ENCODE measurements around the gene PEDS1.
A peak's percentile ranks its signal among the peaks of the same experiment; 100 is the strongest.
"Not testable (repeated sequence)": the region's sequence is repeated elsewhere in the genome, so short reads cannot be mapped to it uniquely, and the experiment has no call there.

Gene PEDS1

GRCh38 chr20:50161494-50161893 is 8.0 kb upstream of the PEDS1 start:
- DNase-seq, result not testable (repeated sequence)

- DNase-seq, result no peak
Measured at GRCh38 chr20:50153153-50153499, 397 bp downstream of the PEDS1 start.

DNA sequence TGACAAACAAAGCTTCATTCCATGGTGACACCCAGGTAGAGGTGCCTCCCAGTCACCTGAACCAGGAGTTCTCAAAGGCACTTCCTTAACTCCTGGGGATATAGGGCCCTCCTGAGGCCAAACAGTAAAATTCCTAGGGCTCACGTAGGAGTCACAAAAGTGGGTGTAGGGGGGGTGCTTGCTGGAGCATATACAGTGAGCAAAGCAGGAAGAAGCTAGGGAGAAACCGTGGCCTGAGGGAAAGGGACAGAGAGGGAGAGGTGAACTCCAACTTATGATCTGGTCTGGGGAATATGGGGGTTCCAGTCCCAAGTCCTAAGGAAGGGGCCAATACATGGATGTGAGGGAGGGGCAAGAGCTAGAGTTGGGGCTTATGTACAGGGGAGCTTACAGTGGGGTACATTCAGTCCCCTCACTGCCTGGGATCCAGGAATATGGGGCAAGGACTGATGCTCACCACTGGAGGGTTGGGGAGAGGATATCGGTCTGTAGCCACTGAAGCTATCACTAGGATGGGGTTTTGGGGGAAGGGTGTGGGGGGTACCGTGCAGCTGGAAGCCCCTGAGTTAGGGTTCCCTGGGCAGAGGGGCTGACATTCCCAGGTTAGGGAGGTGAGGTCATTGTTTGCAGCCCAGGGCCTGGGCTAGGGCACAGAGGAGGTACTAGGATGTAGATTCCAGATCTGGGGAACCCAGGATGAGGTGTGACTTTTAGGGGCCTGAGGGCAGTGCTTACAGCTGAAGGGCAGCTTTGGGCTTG is 950 bp downstream of the PEDS1 start:
- peak in 1 of 2 donors; percentile 43 for DNase-seq

GRCh38 chr20:50151034-50151743 is 2.3 kb downstream of the PEDS1 start:
- no peak for DNase-seq

GRCh38 chr20:50149481-50150254 is 3.9 kb downstream of the PEDS1 start:
- no peak for DNase-seq

DNA sequence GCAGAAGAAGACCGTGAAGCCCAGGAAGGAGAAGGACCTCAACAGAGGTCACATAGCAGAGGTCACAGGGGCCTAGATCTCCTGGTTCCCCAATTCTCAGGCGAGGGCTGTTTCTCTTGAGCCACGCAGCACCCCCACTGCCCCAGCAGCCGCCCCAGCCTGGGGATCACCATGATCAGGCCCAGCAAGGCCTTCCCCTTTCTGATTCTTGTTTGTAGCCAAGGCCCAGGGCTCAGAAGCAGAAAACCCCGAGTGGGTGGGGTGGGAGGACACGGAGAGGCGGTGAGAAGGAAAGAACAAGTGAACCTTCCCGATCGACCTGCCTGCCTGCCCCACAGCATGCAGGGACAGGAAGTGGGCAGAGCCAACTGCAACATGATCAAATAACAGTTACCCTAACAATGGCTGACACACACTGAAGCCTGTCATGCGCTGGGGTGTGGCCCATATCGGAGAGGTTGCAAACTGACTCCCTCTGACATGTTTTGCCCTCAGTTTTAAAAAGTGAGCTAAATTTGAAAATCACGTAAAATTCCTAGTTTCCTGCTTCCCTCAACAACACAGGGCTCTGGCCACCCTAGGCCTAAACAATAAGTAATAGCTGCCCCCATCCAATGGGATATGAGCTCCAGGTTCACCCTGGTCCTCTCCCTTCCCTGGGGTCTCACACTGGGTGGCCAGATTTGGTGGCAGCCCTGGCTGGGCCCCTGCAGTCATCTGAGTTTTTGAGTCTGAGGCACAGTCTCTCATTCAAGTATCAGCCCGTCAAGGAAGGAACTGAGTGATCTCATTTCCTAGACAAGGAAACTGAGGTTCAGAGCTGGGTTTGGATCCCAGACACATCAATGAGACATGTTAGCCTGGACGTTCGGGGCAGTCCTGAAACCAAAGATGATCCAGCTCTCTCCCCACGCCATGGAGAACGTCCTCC is 6.5 kb downstream of the PEDS1 start:
- DNase-seq, result peak; percentile 89 to 93

DNA sequence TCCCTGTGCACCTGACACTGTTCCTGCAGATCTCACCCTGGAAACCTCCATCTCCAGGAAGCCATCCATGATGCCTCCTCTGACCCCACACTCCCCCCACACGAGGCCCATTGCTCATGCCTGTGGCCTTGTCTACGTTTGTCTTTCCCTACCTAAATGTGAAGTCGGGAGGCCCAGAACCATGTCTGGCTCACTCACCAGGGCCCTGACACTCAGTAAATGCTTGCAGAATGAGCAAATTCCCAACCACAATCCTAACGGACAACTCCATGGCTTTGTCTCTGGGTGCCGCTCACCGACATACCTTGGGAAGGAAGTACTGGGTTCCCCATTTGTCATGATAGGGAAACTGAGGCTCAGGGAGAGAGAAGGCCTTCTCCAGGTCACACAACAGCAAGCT is 7.3 kb downstream of the PEDS1 start:
- no peak for DNase-seq

DNA sequence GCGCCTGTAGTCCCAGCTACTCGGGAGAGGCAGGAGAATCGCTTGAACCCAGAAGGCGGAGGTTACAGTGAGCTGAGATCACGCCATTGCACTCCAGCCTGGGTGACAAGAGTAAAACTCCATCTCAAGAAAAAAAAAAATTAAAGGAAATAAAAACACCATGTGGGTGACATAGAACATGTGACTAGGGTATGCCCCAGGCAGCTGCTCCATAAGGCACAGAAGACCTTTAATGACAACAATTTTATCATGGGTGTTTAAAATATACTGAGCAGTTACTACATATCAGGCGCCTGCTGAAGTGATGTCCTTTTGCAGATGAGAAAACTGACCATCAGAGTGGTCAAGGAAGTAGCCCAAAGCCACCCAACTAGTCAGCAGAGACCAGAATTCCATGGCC is 8.0 kb downstream of the PEDS1 start:
- peak; percentile 28 to 38 for DNase-seq

DNA sequence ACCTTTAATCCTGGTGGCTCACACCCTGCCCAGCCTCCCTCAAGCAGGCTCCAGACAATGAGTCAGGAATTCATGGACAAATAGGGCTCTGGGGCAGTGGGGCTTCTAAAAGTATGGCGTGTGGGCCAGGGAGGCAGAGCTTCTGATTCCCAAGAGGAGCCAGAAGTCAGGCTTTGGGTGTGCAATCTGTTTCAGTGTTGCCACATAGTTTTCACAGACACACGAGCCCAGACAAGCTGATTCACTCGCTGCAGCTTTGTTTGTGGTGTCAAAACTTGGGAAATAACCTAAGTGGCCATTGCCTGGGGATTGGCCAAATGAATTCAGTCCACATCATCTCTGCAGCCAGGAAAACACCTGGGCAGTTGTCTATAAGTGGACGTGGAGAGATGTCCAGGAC is 9.2 kb downstream of the PEDS1 start:
- DNase-seq, result peak; percentile 90 to 96

DNA sequence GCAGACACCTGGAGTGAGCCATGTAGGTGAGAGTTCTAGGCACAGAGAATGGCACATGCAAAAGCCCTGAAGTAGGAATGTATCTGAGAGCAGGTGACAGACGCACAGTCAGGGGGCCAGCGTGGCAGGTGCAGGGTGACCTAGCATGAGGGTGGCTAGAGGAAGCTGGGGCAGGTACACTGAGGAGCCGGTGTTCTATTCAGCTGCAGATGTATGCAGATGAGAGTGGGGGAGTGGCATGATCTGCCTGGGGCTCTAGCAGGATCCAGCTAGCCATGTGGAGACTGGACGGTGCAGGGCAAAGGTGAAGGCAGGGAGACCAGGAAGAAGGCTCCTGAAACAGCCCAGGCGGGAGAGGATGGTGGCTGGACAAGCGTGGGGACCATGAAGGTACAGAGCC is 10.7 kb downstream of the PEDS1 start:
- no peak for DNase-seq

DNA sequence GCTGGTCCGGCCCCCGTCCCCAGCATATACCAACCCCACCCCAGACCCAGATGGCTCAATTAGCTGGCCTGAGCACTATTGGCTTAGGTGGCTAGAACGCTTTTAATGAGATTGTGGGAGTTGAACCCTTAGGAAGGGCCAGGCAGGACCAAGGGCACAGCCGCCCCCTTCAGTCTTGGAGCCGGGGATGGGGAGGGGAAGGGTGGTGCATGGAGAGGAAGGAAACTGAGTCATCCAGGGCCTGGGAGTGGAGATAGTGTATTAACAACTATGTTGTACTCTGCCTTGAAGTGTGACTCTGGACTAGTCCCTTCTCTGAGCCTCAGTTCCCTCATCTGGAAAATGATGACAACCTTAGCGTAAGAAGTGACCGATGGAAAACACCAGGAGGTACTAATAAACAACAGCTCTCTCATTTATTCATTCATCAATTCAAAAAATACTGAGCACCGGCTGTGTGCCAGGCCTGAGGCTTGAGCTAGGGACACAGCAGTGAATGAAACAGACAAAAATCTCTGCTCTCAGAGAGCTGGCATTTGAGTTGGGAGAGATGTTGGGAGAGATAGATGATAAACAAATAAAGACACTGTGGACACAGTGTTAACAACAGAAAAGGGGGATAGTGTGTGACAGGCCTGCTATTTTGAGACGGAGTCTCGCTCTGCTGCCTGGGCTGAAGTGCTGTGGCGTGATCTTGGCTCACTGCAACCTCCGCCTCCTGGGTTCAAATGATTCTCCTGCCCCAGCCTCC is 11.5 kb downstream of the PEDS1 start:
- DNase-seq, result no peak

- DNase-seq, result no peak
Measured at GRCh38 chr20:50141018-50141675, 12.4 kb downstream of the PEDS1 start.

- no peak for DNase-seq
Measured at GRCh38 chr20:50140339-50140859, 13.1 kb downstream of the PEDS1 start.

- DNase-seq, result peak in 1 of 2 donors; percentile 59
Measured at GRCh38 chr20:50138479-50139393, 14.8 kb downstream of the PEDS1 start.

DNA sequence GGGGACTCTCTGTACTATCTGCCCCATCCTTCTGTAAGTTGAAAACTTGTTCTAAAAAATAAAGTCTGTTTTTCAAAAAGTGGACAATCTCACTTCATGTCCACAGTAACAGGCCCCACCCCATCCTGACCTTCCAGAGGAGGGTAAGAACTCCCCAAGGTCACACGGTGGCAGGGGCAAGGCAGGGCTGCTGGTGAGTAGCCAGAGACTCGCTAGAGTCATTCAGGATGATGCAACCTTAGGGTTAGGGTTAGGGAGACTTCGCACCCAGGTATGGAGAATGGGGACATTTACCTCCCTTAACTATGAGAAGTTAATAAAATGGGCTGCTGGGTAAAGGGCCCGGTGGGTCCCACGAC is 15.4 kb downstream of the PEDS1 start:
- no peak for DNase-seq

GRCh38 chr20:50137702-50138101 is 15.8 kb downstream of the PEDS1 start:
- not testable (repeated sequence) for DNase-seq

DNA sequence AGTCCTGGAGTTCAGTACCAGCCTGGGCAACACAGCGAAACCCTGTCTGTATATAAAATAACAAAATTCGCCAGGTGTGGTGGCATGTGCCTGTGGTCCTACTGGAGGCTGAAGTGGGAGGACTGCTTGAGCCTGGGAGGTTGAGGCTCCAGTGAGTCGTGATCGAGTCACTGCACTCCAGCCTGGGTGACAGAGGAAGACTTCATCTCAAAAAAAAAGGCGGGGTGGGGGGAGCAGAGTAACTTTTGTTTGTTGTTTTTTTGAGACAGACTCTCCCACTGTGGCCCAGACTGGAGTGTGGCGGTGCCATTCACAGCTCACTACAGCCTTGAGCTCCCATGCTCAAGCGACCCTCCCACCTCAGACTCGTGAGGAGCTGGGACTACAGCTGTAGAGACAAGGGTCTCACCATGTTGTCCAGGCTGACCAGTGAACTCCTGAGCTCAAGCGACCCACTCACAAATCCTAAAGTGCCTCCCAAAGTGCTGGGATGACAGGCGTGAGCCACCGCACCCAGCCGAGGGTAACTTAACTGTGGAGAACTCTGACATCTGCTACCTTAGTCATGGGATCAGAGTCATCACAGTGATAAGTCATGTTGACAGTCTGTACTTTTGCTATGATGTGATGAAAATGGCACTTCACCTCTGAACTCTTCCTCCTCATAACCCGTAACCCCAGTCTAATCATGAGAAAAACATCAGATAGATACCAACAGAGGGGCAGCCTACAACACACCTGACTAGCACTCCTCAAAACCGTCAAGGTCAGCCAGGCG is 16.5 kb downstream of the PEDS1 start:
- DNase-seq, result no peak

GRCh38 chr20:50135157-50135556 is 18.4 kb downstream of the PEDS1 start:
- DNase-seq, result not testable (repeated sequence)
